GM12892 (cell line): ENCODE measurements around the gene ELF1.

ENCODE experiments used
- POLR2A ChIP-seq: IDR thresholded peaks from 2 replicates; pipeline ENCODE4 v1.6.1; 2011; ENCODE audit warnings: low read depth, low read length, control low read depth
- POLR2AphosphoS5 ChIP-seq: IDR thresholded peaks from 2 replicates; pipeline ENCODE4 v1.6.1; 2011; ENCODE audit warnings: low read depth, low read length, control low read depth

DNA sequence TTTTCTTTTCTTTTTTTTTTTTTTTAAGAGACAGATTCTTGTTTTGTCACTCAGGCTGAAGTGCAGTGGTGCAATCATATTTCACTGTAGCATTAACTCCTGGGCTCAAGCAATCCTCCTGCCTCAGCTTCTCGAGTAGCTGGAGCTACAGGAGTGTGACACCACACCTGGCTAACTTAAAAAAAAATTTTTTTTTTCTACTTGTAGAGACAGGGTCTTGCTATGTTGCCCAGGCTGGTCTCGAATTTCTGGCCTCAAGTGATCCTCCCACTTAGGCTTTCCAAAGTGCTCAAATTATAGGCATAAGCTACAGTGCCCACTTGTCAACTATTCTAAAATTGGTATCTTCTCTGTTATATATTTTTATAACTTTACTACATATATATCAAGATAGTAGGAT is 6.6 kb downstream of the ELF1 start:
- TF ChIP-seq POLR2A (no peak), POLR2AphosphoS5 (no peak)
